Bronchial epithelial cell (primary cell): Measurements from ENCODE around the gene PSEN2. TPM values are rescaled to one million over a fixed set of nuclear protein-coding genes. Genes with fewer than 3 reads are reported as not detected.
"Not testable (repeated sequence)": the region's sequence is repeated elsewhere in the genome, so short reads cannot be mapped to it uniquely, and the experiment has no call there.

Experiments
- DNase-seq: peaks from one replicate; pipeline ENCODE4 v3.0.0-alpha.2; 2010; ENCODE audit warnings: low read depth
- FAIRE-seq: peaks from 2 replicates; lab custom pipeline; 2011; peaks lifted over from hg19 to GRCh38; lab: Jason Lieb, UNC
- H3K27me3 ChIP-seq: 2 replicates; pipeline ENCODE4 v1.5.1; 2011; ENCODE audit warnings: low read length; ENCODE audit not compliant: control insufficient read depth, insufficient read depth
- H3K36me3 ChIP-seq: 2 replicates; pipeline ENCODE4 v1.5.1; 2011; ENCODE audit warnings: low read length; ENCODE audit not compliant: control insufficient read depth, insufficient read depth
- H3K4me3 ChIP-seq: 2 replicates; pipeline ENCODE4 v1.5.1; 2011; ENCODE audit warnings: mild to moderate bottlenecking, low read depth, low read length, control low read depth
- CTCF ChIP-seq: IDR thresholded peaks from 2 replicates; pipeline ENCODE4 v1.5.1; 2011; ENCODE audit warnings: mild to moderate bottlenecking, moderate library complexity, low read length, control low read depth, inconsistent platforms; ENCODE audit not compliant: insufficient read depth, severe bottlenecking
- total RNA-seq: library from RNA; depleted of rRNA; stranded (reverse); fragments of >200 nt; gene quantifications from 2 replicates; pipeline ENCODE4 v1.2.1, GENCODE V29; 2014

The PSEN2 gene
- total RNA-seq, 1 donor from 2014 or later = 20.3 TPM

GRCh38 chr1:226831953-226832352, 38.5 kb upstream of the PSEN2 start:
- no peak for TF ChIP-seq CTCF
- Histone ChIP-seq H3K36me3 (no peaks in the 10 kb centered on the region), H3K4me3 (no peak overlapping the region), H3K27me3 (no peaks in the 10 kb centered on the region)
- DNase-seq (peak; percentile 50), FAIRE-seq (no peak)

GRCh38 chr1:226832613-226833012, 37.8 kb upstream of the PSEN2 start:
- TF ChIP-seq CTCF = no peak
- Histone ChIP-seq H3K36me3 (no peaks in the 10 kb centered on the region), H3K4me3 (no peak overlapping the region), H3K27me3 (no peaks in the 10 kb centered on the region)
- DNase-seq (no peak), FAIRE-seq (no peak)

GRCh38 chr1:226834179-226834578, 36.2 kb upstream of the PSEN2 start:
- H3K4me3 ChIP-seq, H3K36me3 ChIP-seq, H3K27me3 ChIP-seq, DNase-seq, FAIRE-seq: not testable (repeated sequence)

GRCh38 chr1:226835396-226835795, 35.0 kb upstream of the PSEN2 start:
- not testable (repeated sequence) for H3K36me3 ChIP-seq, H3K4me3 ChIP-seq, FAIRE-seq, H3K27me3 ChIP-seq, DNase-seq

- not testable (repeated sequence) for H3K4me3 ChIP-seq, DNase-seq, H3K36me3 ChIP-seq, FAIRE-seq, H3K27me3 ChIP-seq
These were observed 32.5 kb upstream of the PSEN2 start for GRCh38 chr1:226837966-226838365.

GRCh38 chr1:226838456-226838855, 32.0 kb upstream of the PSEN2 start:
- Histone ChIP-seq H3K27me3 (no peaks in the 10 kb centered on the region), H3K36me3 (no peaks in the 10 kb centered on the region), H3K4me3 (no peak overlapping the region)
- DNase-seq = no peak
- FAIRE-seq = no peak
- no peak for TF ChIP-seq CTCF

GRCh38 chr1:226845624-226846023, 24.8 kb upstream of the PSEN2 start:
- FAIRE-seq (no peak), DNase-seq (no peak)
- Histone ChIP-seq H3K36me3 (no peaks in the 10 kb centered on the region), H3K27me3 (no peaks in the 10 kb centered on the region), H3K4me3 (no peak overlapping the region)
- TF ChIP-seq CTCF = no peak
